Measurements from ENCODE around the gene INTS7.
A peak's percentile ranks its signal among the peaks of the same experiment; 100 is the strongest.
"Not testable (repeated sequence)": the region's sequence is repeated elsewhere in the genome, so short reads cannot be mapped to it uniquely, and the experiment has no call there.

The INTS7 gene

DNA sequence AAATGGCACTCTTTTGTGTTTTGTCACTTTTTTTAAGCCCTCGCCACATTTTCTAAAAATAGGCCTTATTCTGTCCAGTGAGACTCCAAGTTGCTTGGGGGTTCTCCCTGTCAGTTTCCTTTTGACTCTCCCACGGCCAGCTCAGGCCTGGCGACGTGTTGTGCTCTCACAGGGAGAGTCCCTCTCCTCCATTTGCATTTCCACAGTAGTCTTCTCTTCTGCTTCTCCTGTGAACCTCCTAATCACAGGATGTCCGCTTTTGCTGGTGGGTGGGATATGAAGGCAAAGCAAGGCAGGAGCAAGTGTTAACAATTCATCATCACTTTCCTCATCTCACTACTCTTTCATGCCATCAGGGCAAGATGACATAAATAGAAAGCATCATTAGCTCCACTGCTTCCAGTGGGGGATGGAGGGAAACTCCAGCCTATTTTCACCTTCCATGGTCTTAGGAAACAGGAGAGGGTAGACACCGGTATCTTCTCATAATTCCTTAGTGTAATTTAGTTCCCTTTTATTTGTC is 99.8 kb downstream of the INTS7 start:
- peak; percentile 8 for DNase-seq (ENCODE audit: low read depth)

DNA sequence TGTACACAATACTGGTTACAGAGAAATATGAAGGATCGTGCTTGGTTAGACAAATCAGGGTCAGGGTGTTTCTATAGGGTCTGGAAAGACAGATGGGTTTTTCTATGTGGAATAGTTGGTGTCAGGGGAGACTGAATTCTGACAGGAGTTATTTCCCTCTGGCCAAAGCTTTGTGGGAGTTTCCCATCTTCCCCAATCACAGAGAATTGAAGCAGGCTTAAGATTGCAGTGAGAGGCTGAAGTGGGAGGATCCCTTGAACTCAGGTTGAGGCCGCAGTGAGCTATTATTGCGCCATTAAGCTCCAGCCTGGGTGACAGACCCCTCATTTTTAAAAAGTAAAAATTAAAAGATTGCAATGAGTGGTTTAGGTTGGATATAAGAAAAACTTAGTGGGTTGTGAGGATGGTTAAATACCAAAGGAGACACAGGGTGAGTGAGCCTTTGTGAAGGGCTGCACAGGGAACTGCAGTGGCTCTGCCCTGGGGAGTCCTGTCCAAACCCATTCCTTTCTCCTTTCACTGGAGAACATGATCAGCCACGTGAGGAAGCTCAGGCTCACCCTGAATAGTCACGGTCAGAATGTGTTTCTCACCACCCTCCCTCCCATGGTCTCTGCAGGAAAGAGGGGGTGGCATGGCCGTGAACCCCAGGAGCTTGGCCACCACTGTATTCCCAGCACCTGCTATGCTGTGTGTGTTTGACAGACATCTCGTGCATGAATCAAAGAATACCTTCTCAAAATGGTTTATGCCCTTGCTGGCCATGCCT is 101.2 kb downstream of the INTS7 start:
- no peak for DNase-seq (ENCODE audit: low read depth)

DNA sequence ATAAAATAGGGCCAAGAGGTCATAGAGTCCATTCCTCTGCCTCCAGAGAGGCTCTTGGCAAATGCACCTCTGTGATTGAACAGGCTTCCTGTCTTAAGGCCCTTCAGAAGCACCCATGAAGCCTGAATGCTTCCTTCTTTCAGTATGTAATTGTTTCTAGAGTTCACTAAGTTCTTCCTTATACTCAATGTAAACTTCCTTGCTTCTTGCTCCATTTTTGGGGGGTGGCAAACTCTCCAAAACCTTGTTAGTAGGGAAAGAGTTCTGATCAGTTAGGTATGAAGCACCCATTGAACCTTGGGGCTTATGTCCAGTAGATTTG is 102.5 kb downstream of the INTS7 start:
- no peak for DNase-seq (ENCODE audit: low read depth)

DNA sequence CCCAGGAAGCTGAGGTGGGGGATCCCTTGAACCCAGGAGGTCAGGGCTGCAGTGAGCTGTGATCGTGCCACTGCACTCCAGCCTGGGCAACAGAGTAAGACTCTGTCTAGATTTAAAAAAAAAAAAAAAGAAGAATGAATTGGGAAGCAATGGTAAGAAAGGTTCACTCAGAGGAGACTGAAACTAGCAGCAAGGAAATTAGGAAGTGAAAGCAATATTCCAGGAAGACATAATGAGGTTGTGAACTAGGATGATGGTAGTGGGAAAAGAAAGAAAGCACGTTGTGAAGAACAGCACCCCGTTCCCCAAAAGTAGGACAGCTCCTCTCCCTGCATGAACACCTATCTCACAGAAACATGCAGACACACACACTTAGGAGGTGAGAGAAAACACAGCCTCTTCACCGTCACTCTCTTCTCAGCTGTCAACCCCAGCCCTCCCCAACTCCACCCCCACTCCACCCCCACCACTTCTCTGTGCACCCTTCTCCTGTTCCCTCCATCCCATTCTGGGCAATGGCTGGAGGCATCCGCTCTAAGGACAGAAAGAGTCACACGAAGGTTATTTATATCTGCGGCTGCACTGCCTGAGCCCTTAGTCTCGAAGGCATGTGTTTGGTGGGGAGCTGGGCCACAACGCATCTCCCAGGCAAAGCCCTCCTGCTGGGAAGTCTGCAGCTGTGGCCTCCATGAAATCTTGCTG is 103.0 kb downstream of the INTS7 start:
- DNase-seq (ENCODE audit: low read depth), result no peak

DNA sequence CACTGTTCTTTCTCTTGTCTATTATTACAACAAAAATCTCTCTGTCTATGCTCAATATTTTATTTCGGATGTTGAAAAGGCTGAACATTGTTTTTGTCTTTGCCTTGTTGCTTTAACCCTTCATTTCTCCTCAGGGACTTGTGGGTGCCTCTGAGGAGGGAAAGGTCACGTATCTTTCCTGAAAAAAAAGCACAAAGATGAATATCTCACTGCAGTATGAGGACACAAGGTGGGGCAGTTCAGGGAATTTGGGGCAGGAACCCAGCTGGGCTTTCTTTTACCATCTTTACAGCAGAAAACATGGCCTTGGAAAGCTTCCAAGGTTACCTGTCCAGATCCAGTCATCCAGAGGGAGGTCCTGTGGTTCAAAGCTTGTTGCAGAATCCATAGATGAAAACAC is 105.7 kb downstream of the INTS7 start:
- no peak for DNase-seq (ENCODE audit: low read depth)

DNA sequence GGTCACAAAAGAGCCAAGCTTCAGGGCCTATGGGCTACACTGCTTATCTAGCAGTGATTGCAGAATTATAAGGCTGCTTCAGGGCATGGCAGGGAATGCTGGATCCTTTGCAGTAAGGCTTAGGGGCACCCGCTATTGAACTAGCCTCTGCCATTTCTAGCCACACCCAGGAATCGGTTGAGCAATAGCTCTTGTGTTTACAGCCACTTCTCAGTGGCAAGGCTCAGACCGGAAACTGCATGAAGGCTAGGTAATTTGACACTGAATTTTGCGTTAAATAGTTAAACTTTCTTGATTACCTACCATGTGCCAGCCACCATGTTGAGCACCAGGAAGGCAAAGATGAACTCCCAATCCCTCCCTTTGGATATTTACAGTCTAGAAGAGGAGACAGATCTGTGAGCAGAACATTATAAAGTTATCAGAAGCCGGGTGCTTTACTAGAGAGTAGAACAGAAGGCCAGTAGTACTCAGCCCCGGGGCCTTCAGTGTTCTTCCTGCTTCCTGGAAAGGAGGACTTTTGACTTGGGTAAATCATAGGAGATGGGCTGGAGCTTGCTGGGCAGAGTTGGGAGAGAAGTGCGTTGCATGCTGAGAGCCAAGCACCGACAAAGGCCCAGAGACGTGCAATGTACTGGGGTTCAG is 106.2 kb downstream of the INTS7 start:
- no peak for DNase-seq (ENCODE audit: low read depth)

DNA sequence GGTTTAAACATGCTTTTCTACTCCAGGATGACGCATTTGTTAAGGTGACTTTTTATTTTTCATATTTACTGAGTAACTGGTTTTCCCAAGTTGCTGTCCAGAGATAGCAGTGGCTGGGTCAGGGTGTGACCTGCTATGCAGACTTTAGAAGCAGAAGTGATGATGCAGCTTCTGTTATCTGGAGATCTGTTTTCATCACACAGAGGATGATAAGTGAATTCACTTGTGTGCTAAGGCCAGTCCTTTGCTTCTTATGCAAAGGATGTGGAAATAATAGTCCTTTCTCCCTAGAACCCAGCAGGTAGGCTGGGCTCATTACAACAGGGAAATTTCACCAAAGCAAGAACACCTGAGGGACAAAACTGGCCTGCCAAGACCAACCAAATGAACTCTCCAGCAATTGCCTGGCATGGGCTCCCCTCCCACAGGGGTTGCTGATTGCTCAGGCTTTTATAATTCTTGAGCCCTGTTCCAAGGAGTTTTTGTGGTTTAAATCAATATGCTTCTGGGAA is 107.0 kb downstream of the INTS7 start:
- DNase-seq (ENCODE audit: low read depth), result no peak

DNA sequence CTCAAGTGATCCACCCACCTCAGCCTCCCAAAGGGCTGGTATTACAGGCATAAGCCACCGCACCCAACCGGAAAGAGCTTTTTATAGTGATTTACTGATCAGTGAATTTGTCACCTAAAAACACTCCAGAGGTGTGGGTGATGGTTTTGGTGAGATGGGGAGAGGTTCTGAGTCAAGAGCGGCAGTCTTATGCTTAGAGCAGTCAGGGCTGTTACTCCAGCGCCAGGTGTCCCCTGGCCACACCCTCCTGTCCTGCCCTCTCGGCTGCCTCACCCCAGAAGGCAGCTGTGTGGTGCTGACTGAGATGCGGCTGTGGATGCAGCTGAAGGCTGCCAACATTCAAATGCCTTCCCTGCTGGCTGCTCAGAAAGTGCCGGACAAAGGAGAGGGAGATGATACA is 110.3 kb downstream of the INTS7 start:
- DNase-seq (ENCODE audit: low read depth), result no peak

DNA sequence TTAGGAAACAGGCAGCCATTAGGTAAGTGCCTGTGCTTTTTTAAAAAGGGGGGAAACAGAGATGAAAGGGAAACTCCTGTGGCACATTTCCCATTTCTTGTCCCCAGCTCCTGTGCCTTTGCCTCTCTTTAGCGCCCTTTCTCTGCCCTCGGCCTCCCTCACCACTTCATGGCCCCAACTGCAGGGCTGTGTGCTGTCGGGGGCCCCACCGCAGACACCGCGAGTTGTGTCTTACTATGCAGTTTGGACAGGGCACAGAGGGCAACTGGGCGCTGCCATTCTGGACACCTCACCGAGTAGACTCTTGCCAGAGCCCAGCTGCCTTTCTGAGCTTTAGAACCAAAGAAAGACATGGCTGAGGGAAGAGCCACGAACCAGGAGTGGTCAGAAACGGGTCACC is 111.1 kb downstream of the INTS7 start:
- DNase-seq (ENCODE audit: low read depth), result no peak

DNA sequence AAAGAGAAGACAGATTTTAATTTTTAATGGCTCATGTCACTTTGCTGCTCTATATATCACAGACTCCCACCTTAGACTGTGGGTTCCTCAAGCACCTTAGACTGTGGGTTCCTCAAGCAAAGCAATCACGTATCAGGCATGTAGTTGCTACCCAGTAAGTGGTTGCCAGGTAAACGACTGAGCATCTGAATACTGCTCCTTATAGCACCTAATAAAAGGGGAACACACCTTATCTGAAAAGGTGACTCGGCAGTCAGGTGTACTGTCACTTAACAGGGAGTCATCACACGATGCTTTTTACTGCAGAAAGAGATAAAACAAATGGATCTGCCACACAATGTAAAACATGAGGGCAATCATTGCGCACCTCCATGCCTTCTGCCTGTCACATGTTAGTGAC is 112.3 kb downstream of the INTS7 start:
- no peak for DNase-seq (ENCODE audit: low read depth)

DNA sequence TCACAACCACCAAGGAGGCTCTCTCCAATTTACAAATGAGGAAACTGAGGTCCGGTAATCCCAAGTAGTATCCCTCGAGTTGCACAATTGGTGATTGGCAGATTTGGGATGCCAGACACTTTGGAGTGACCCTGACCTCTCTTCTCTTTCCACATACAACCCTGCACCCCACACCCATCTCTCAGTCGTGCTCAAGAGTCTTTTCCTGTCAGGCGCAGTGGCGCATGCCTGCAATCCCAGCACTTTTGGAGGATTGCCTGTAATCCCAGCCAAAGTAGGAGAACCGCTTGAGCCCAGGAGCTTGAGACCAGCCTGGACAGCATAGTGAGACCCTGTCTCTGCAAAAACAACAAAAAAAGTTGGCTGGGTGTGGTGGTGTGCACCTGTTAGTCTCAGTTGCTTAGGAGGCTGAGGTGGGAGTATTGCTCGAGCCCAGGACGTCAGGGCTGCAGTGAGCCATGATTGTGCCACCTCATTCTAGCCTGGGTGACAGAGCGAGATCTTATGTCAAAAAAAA is 113.7 kb downstream of the INTS7 start:
- no peak for DNase-seq (ENCODE audit: low read depth)

DNA sequence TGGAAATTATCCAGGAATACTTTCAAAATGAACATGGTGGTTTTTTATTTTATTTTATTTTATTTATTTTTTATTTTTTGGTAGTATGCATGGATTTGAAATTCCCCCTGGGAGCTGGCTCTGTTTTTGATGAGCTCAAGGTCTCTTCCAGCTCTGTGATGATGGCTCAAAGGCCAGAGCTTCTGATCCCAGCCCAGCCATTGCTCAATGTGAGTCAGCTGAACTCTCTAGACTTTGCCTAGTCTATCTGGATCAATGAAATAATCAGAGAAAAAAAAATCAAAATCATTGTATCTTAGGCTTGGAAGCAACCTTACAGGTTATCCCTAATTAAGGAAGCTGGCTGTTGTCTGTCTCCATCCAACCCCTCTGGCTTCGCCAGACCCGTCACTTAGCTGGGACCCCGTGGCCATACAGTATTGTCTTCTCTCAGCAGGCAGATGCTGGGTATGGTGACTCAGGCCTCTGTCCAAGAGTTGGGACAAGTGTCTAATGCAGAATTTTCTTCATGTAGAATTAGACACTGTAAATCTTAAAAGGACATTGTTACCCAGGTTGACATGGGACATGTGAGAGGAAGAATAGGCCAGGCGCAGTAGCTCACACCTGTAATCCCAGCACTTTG is 114.6 kb downstream of the INTS7 start:
- no peak for DNase-seq (ENCODE audit: low read depth)

DNA sequence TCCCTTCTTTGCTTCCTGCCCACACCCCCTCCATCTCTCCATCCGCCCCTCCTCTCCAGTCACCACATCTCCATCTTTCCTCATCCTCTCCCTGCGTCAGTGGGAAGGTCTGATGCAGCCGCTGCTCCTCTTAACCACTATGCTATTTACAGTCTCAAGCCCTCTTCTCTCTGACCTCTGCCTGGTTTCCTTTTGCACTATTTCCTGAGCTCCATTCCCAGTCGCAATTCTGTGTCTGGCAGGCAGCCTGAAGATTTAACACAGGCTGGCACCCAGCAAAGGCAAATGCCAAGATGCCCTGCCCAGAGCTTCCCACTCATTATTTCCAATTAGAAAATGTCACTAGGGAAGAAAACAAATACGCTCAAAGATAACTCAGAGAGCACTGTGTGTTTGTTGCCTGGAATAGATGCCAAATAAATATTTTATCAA is 115.2 kb downstream of the INTS7 start:
- no peak for DNase-seq (ENCODE audit: low read depth)

DNA sequence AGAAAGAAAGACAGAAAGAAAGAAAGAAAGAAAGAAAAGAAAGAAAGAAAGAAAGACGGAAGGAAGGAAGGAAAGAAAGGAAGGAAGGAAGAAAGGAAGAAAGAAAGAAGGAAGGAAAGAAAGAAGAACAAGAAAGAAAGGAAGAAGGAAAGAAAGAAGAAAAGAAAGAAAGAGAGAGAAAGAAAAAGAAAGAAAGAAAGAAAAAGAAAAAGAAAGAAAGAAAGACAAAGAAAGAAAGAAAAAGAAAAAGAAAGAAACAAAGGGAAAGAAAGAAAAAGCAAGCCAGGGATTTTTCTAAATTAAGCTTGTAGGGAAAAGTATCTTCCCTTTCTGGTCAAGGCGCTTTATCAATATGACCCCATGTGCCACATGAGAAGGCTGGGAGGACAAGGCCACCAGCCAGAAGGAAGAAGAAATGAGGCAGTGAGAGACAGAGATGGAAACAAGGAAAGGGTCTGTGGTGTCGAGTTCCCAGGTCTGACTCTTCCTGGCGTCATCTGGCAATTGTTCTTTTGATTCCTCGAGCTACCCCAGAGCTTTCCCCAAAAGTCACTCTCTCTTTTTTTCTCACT is 116.4 kb downstream of the INTS7 start:
- DNase-seq (ENCODE audit: low read depth), result no peak

DNA sequence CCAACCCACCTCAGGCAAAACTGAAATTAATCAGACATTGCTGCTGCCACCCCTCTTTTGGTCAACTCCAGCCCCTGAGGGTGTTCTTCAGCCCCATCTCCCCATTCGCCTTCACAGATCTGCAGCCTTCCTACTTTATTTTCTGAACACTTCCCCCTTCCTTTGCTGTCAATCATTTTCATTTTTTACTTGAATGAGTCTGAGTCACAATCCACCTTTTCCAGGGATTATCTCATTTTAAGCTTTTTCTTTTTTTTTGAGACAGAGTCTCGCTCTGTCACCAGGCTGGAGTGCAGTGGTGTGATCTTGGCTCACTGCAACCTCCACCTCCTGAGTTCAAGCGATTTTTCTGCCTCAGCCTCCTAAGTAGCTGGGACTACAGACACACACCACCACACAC is 118.9 kb downstream of the INTS7 start:
- DNase-seq (ENCODE audit: low read depth), result not testable (repeated sequence)

DNA sequence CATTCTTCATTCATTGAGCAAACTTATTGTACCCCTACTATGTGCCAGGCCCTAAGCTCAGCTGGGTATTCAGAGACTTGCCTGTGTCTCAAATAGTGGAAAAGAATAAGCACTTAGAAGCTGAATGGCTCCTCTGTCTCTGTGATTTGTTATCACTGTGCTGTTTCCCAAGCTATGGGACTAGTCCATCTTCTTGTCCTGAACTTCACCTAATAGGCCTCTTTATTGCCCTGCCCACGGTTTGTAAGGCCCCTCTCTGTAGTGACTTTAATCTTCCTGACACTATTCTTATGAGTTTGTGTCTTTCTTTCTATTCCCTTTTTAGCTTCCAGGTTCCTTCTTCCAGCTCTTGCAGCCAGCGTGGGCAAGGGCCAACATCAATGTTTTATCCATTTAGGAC is 119.4 kb downstream of the INTS7 start:
- DNase-seq (ENCODE audit: low read depth), result no peak

DNA sequence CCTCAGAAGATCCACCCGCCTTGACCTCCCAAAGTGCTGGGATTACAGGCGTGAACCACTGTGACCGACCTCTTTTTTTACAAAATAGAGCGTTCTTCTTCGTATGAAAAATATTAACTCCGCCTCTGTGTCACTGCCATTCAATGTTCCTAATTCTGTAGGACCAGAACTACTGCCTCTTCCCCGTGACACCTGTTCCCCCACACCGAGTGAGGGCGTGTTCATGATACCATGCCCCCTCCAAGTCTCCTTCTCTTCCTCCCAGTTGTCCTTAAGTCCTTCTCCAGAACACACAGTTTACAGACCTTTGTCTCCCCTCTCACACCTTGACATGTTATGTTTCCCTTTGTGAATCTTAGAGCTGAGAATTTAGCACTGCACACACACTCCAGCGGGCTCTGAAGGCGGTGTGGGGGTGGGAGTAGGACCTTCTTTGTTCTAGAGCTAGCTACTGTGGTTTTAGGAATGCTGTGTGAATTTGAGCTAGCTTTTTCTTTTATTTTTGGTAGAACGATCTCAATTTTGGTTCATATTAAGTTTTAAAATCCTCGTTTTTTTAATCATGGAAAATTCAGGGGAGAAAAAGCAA is 122.4 kb downstream of the INTS7 start:
- no peak for DNase-seq (ENCODE audit: low read depth)

DNA sequence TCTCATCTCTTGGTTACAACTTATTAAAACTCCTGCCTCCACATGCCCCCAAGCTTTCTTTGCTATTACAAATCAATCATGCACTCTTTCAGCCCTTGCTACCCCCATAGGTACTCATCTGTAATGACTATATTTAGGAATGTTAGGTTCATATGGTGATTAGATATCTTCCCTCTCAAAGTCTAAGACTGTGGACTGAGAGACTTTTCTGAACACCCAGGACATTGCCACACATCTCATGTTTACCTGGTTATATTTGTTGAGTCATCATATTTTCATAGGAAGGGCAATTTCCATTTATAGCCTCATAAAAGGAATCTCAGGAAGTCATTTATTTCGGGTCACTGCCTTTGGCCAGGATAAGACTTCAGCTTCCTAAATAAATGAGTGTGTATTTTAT is 123.3 kb downstream of the INTS7 start:
- DNase-seq (ENCODE audit: low read depth), result no peak

DNA sequence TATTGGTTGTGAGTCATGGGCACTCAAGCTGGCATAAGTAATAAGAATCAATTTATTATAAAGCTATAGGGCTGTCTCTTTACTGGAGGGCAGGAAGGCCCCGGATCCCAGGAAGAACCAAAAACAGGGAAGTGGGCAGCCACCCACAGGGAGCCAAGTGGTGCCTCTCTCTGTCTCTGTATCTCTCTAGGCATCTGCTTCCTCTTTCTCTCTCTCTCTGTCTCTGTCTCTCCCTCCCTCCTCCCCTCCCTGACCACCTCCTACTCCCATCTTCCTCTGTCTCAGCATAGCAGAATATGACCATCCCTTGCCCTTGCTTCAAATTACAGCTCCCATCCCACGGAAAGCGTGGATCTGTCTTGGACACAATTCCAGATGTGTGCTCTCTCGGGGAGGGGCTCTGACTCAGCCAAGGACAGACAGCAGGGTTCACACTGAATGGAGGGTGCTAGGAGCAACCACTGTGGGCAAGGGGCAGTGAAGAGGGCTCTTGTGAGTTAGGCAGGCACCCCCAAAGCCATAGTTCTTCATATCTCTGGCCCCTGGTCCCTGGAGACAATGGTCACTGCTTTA is 124.4 kb downstream of the INTS7 start:
- DNase-seq (ENCODE audit: low read depth), result no peak

DNA sequence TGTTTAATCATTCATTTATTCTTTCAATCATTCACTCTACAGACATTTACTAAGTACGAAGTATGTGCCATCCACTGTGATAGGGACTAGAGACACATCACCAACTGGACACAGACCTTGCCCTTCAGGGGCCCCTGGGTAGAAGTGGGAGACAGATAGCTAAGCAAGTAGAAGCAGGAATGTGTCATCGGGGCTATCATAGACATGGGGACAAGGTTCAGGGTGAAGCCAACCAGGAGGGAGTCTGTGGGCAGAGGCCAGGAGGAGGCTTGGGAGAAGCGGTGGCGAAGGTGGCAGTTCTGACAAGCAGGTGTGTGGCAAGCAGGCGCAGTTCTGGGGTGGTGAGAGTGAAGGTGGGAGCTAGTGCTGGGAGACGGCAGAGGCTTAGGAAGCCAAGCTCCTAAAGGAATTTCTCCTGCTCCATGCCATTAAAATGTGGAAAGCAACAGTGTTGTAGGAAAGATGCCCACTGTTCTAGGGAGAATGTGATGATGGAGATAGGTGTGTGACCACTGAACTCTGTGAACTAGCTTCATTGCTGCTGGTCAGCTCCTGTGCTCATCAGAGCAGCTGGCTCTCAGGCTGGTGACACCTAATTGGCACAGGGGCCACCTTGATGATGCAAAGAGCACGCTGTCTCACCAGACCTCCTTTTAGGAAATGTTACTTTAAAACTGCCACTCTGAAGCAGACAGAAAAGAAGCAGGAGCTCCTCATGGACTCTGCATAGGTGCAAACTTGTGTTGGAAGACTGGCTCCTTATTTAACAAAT is 125.1 kb downstream of the INTS7 start:
- DNase-seq (ENCODE audit: low read depth), result no peak
